ENCODE results near the gene ZKSCAN1. TPM values are rescaled to one million over a fixed set of nuclear protein-coding genes. Genes with fewer than 3 reads are reported as not detected.
"Not testable (repeated sequence)": the region's sequence is repeated elsewhere in the genome, so short reads cannot be mapped to it uniquely, and the experiment has no call there.

ZKSCAN1 gene
- total RNA-seq, 6 experiments from 2014 or later = 24.5 to 147 (median 80.1) TPM

- no peaks in the 10 kb centered on the region for H3K9me3 ChIP-seq
- H3K27me3 ChIP-seq = no peaks in the 10 kb centered on the region
- no peak for TF ChIP-seq POLR2A (IDR thresholded peaks at IDR 0.05)
- TF ChIP-seq CTCF (IDR thresholded peaks at IDR 0.05) = no peak
- no peak for ATAC-seq
- no peak overlapping the region for H3K4me3 ChIP-seq
- H3K36me3 ChIP-seq = no peaks in the 10 kb centered on the region
- H3K27ac ChIP-seq = peak overlapping the region in 2 of 3 donors; percentile 51 to 88
- DNase-seq = peak in 1 of 3 donors; percentile 8
- intact Hi-C loops (cut with DNase I) = no loop called here
- H3K4me1 ChIP-seq = peaks cover 0 to 60% (median 30%) of the 10 kb centered on the region in 4 donors
- WGBS (ENCODE audit: insufficient coverage, low coverage, low lambda C conversion rate, missing lambda C conversion rate) = 35% methylated on average over 7 of the region's 13 CpGs
Observed at GRCh38 chr7:100000239-100000638, 15.2 kb upstream of the ZKSCAN1 start.

GRCh38 chr7:100003711-100004661, 11.4 kb upstream of the ZKSCAN1 start:
- no peaks in the 10 kb centered on the region for H3K27me3 ChIP-seq
- peaks cover 0 to 57% (median 28%) of the 10 kb centered on the region in 4 donors for H3K4me1 ChIP-seq
- H3K36me3 ChIP-seq = no peaks in the 10 kb centered on the region
- peak overlapping the region; percentile 22 to 88 (median 73) for H3K27ac ChIP-seq
- DNase-seq = peak; percentile 84 to 97 (median 94)
- 20% methylated on average over 14 of the region's 14 CpGs for WGBS (ENCODE audit: insufficient coverage, low coverage, low lambda C conversion rate, missing lambda C conversion rate)
- ATAC-seq = peak; percentile 87 to 94 (median 88)
- TF ChIP-seq CTCF (IDR thresholded peaks at IDR 0.05) = no peak
- TF ChIP-seq POLR2A (IDR thresholded peaks at IDR 0.05) = no peak
- peak overlapping the region in 1 of 3 donors; percentile 12 for H3K4me3 ChIP-seq
- no peaks in the 10 kb centered on the region for H3K9me3 ChIP-seq
- intact Hi-C loops (cut with DNase I) = no loop called here

- H3K27ac ChIP-seq = peak overlapping the region in 1 of 3 donors; percentile 69
- ATAC-seq (no peak), DNase-seq (peak in 1 of 3 donors; percentile 8)
- no peaks in the 10 kb centered on the region for H3K9me3 ChIP-seq
- 82% methylated on average over 3 of the region's 3 CpGs for WGBS (ENCODE audit: insufficient coverage, low coverage, low lambda C conversion rate, missing lambda C conversion rate)
- TF ChIP-seq POLR2A (IDR thresholded peaks at IDR 0.05) (no peak), CTCF (IDR thresholded peaks at IDR 0.05) (no peak)
- H3K27me3 ChIP-seq = no peaks in the 10 kb centered on the region
- intact Hi-C loops (cut with DNase I) = no loop called here
- H3K4me3 ChIP-seq = no peak overlapping the region
- peaks cover 0 to 68% (median 33%) of the 10 kb centered on the region in 4 donors for H3K4me1 ChIP-seq
- H3K36me3 ChIP-seq = no peaks in the 10 kb centered on the region
Observed at GRCh38 chr7:100007887-100008286, 7.5 kb upstream of the ZKSCAN1 start.

- Histone ChIP-seq H3K36me3 (no peaks in the 10 kb centered on the region), H3K27me3 (no peaks in the 10 kb centered on the region), H3K9me3 (no peaks in the 10 kb centered on the region), H3K27ac (peak overlapping the region in 2 of 3 donors; percentile 4 to 39), H3K4me1 (peaks cover 0 to 65% (median 32%) of the 10 kb centered on the region in 4 donors), H3K4me3 (no peak overlapping the region)
- no peak for TF ChIP-seq CTCF (IDR thresholded peaks at IDR 0.05)
- no peak for TF ChIP-seq POLR2A (IDR thresholded peaks at IDR 0.05)
- DNase-seq (no peak), ATAC-seq (peak in 1 of 4 donors; percentile 8)
- intact Hi-C loops (cut with DNase I) = no loop called here
- WGBS (ENCODE audit: insufficient coverage, low coverage, low lambda C conversion rate, missing lambda C conversion rate) = 21% methylated on average over 10 of the region's 10 CpGs
Observed at GRCh38 chr7:100008525-100008924, 6.9 kb upstream of the ZKSCAN1 start.

GRCh38 chr7:100009952-100010351, 5.4 kb upstream of the ZKSCAN1 start:
- Histone ChIP-seq H3K4me1 (peaks cover 0 to 56% (median 27%) of the 10 kb centered on the region in 4 donors), H3K27ac (peak overlapping the region; percentile 43 to 91 (median 47))
- intact Hi-C loops (cut with DNase I); H3K4me3 ChIP-seq; H3K9me3 ChIP-seq; H3K36me3 ChIP-seq; H3K27me3 ChIP-seq: not testable (repeated sequence)
- DNase-seq (peak; percentile 71 to 81 (median 75)), ATAC-seq (peak; percentile 45 to 62 (median 57))
- 59% methylated on average over 5 of the region's 8 CpGs for WGBS (ENCODE audit: insufficient coverage, low coverage, low lambda C conversion rate, missing lambda C conversion rate)

All from right lobe of liver (tissue), 6 donors.